H9 (cell line): ENCODE measurements around the gene SUN2. TPM values are rescaled to one million over a fixed set of nuclear protein-coding genes. Genes with fewer than 3 reads are reported as not detected.

Source experiments
- DNase-seq: peaks from one replicate; pipeline ENCODE4 v3.0.0-alpha.2; 2017
- H2AFZ ChIP-seq: one replicate; pipeline ENCODE4 v1.6.1; 2013; ENCODE audit warnings: mild to moderate bottlenecking, low read length, control low read depth, moderate library complexity
- H2AK5ac ChIP-seq: 2 replicates; pipeline ENCODE4 v1.6.1; 2013; ENCODE audit warnings: low read length, control low read depth, mixed read lengths; ENCODE audit not compliant: insufficient read length
- H2BK120ac ChIP-seq: one replicate; pipeline ENCODE4 v1.6.1; 2013; ENCODE audit warnings: low read depth, mild to moderate bottlenecking, low read length, control low read depth, inconsistent platforms; ENCODE audit not compliant: poor library complexity, severe bottlenecking
- H2BK12ac ChIP-seq: 2 replicates; pipeline ENCODE4 v1.6.1; 2013; ENCODE audit warnings: low read length, control low read depth, mixed read lengths, low read depth; ENCODE audit not compliant: insufficient read length
- H2BK15ac ChIP-seq: 2 replicates; pipeline ENCODE4 v1.6.1; 2013; ENCODE audit warnings: low read depth, low read length, control low read depth
- H2BK20ac ChIP-seq: one replicate; pipeline ENCODE4 v1.6.1; 2013; ENCODE audit warnings: low read depth, mild to moderate bottlenecking, low read length, control low read depth, inconsistent platforms; ENCODE audit not compliant: poor library complexity, severe bottlenecking
- H2BK5ac ChIP-seq: 2 replicates; pipeline ENCODE4 v1.6.1; 2013; ENCODE audit warnings: low read length, control low read depth, mixed read lengths; ENCODE audit not compliant: insufficient read length
- H3K14ac ChIP-seq: 2 replicates; pipeline ENCODE4 v1.6.1; 2013; ENCODE audit warnings: low read length, control low read depth; ENCODE audit not compliant: insufficient read depth
- H3K18ac ChIP-seq: 2 replicates; pipeline ENCODE4 v1.6.1; 2013; ENCODE audit warnings: low read depth, mild to moderate bottlenecking, mixed read lengths, low read length, control low read depth; ENCODE audit not compliant: insufficient read length
- H3K23ac ChIP-seq: 2 replicates; pipeline ENCODE4 v1.6.1; 2013; ENCODE audit warnings: low read length, control low read depth, mixed read lengths, low read depth; ENCODE audit not compliant: insufficient read length
- H3K23me2 ChIP-seq: 2 replicates; pipeline ENCODE4 v1.6.1; 2013; ENCODE audit warnings: low read depth, mild to moderate bottlenecking, mixed read lengths, low read length, control low read depth; ENCODE audit not compliant: insufficient read length, poor library complexity, severe bottlenecking
- H3K27ac ChIP-seq: 2 replicates; pipeline ENCODE4 v1.5.1; 2013; ENCODE audit warnings: low read length, control low read depth, mixed read lengths, low read depth; ENCODE audit not compliant: insufficient read length
- H3K27me3 ChIP-seq: 2 replicates; pipeline ENCODE4 v1.6.1; 2013; ENCODE audit warnings: low read length, control low read depth, inconsistent platforms; ENCODE audit not compliant: insufficient read depth
- H3K4ac ChIP-seq: 2 replicates; pipeline ENCODE4 v1.6.1; 2013; ENCODE audit warnings: low read depth, mild to moderate bottlenecking, control low read depth, inconsistent platforms, low read length, moderate library complexity
- H3K4me1 ChIP-seq: 2 replicates; pipeline ENCODE4 v1.6.1; 2013; ENCODE audit warnings: low read length, control low read depth, inconsistent platforms; ENCODE audit not compliant: insufficient read depth
- H3K4me2 ChIP-seq: 2 replicates; pipeline ENCODE4 v1.6.1; 2013; ENCODE audit warnings: low read length, control low read depth, mixed read lengths; ENCODE audit not compliant: insufficient read length, insufficient read depth
- H3K56ac ChIP-seq: 2 replicates; pipeline ENCODE4 v1.6.1; 2013; ENCODE audit warnings: low read depth, mild to moderate bottlenecking, mixed read lengths, low read length, control low read depth; ENCODE audit not compliant: insufficient read length
- H3K79me1 ChIP-seq: 2 replicates; pipeline ENCODE4 v1.6.1; 2013; ENCODE audit warnings: low read depth, mild to moderate bottlenecking, moderate library complexity, low read length, control low read depth, inconsistent platforms; ENCODE audit not compliant: insufficient read depth, poor library complexity, severe bottlenecking
- H3K79me2 ChIP-seq: 2 replicates; pipeline ENCODE4 v1.6.1; 2013; ENCODE audit warnings: low read length, control low read depth, inconsistent platforms; ENCODE audit not compliant: insufficient read depth
- H3K9ac ChIP-seq: 2 replicates; pipeline ENCODE4 v1.6.1; 2013; ENCODE audit warnings: low read length, control low read depth, mixed read lengths; ENCODE audit not compliant: insufficient read length; ENCODE audit errors: extremely low read depth
- H3K9me3 ChIP-seq: one replicate; pipeline ENCODE4 v1.6.1; 2013; ENCODE audit warnings: low read depth, low read length, inconsistent platforms; ENCODE audit not compliant: control insufficient read depth
- H3T11ph ChIP-seq: one replicate; pipeline ENCODE4 v1.6.1; 2013; ENCODE audit warnings: mild to moderate bottlenecking, low read length, control low read depth, inconsistent platforms
- H4K20me1 ChIP-seq: one replicate; pipeline ENCODE4 v1.6.1; 2013; ENCODE audit not compliant: control insufficient read depth, insufficient read length, insufficient read depth
- H4K5ac ChIP-seq: 2 replicates; pipeline ENCODE4 v1.6.1; 2013; ENCODE audit warnings: low read depth, mild to moderate bottlenecking, mixed read lengths, low read length, control low read depth; ENCODE audit not compliant: insufficient read length
- H4K8ac ChIP-seq: replicated peaks from 2 replicates; pipeline ENCODE4 v1.6.1; 2013; ENCODE audit warnings: low read length, control low read depth, mixed read lengths, low read depth; ENCODE audit not compliant: insufficient read length
- H4K91ac ChIP-seq: 2 replicates; pipeline ENCODE4 v1.6.1; 2013; ENCODE audit warnings: low read depth, mild to moderate bottlenecking, moderate library complexity, mixed read lengths, low read length, control low read depth; ENCODE audit not compliant: insufficient read length
- H3K27ac Mint-ChIP-seq, 3 experiments: 2 replicates in 2 of 3; 3 replicates in 1 of 3; pipeline ENCODE4 v1.8.0; 2020 to 2021; ENCODE audit warnings: mixed read lengths in 3 of 3, mild to moderate bottlenecking in 1 of 3, moderate library complexity in 1 of 3
- H3K27me3 Mint-ChIP-seq: 2 replicates; pipeline ENCODE4 v1.8.0; 2021; ENCODE audit warnings: low read depth, mild to moderate bottlenecking, moderate library complexity, mixed read lengths
- H3K36me3 Mint-ChIP-seq, 3 experiments: 2 replicates in 2 of 3; 3 replicates in 1 of 3; pipeline ENCODE4 v1.8.0; 2020 to 2021; ENCODE audit warnings: low read depth in 3 of 3, mixed read lengths in 3 of 3; ENCODE audit not compliant: insufficient read depth in 1 of 3
- H3K4me1 Mint-ChIP-seq, 2 experiments: 2 replicates each; pipeline ENCODE4 v1.8.0; 2020; ENCODE audit warnings: mixed read lengths in 2 of 2
- H3K4me3 Mint-ChIP-seq, 2 experiments: 2 replicates in 1 of 2; 3 replicates in 1 of 2; pipeline ENCODE4 v1.8.0; 2020 to 2021; ENCODE audit warnings: mild to moderate bottlenecking in 2 of 2, mixed read lengths in 2 of 2, moderate library complexity in 1 of 2
- H3K9me3 Mint-ChIP-seq, 2 experiments: 2 replicates in 1 of 2; 3 replicates in 1 of 2; pipeline ENCODE4 v1.8.0; 2020; ENCODE audit warnings: mild to moderate bottlenecking in 2 of 2, mixed read lengths in 2 of 2, moderate library complexity in 1 of 2
- WGBS: extraction: QIAGEN DNeasy Blood & Tissue Kit; methylation state at CpG from one replicate; pipeline ENCODE4 v1.1.7; 2013; ENCODE audit warnings: missing lambda C conversion rate, low lambda C conversion rate, mixed read lengths; ENCODE audit not compliant: insufficient read length; ENCODE audit errors: extremely low coverage; 5-methylcytosine and 5-hydroxymethylcytosine counted together
- total RNA-seq: library from RNA; stranded (reverse); gene quantifications from 2 replicates; pipeline ENCODE4 v1.2.1, GENCODE V29; 2021
- TF ChIP-seq, protein P1 (sequence below): fragments of 200-600 bp; sonication (generic); conservative IDR thresholded peaks from 3 replicates; pipeline ENCODE4 v1.8.0; 2021; ENCODE audit warnings: antibody characterized with exemption, mild to moderate bottlenecking

Gene SUN2
- total RNA-seq, 1 experiment from 2014 or later: 12.0 TPM

DNA sequence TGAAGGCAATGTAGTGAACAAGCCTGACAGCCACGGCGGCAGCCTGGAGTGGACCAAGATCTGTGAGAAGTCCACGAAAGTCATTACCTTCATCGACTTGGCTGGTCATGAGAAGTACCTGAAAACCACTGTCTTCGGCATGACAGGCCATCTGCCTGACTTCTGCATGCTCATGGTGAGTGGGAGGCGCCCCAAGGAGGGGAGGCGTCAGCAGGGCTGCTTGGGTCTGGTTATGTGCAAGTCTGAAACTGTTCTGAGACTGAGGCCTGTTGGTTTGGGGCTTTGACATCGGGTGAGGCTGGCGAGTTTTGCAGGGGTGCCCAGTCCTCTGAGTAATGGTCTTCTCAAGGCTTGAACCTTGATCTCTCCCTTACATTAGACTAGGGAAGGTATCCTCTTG is 39.0 kb downstream of the SUN2 start:
- Histone ChIP-seq H3K14ac (no peak overlapping the region), H3K9ac (no peak overlapping the region), H3K4me1 (peaks cover 10% of the 10 kb centered on the region; the same call in 1 of the 2 replicates), H4K91ac (no peak overlapping the region), H3K23me2 (no peaks in the 10 kb centered on the region), H2AK5ac (no peak overlapping the region), H4K5ac (no peak overlapping the region), H4K20me1 (no peaks in the 10 kb centered on the region), H3T11ph (no peak overlapping the region), H2BK5ac (no peak overlapping the region), H2AFZ (no peak overlapping the region), H2BK120ac (no peak overlapping the region), H2BK20ac (no peak overlapping the region), H3K56ac (no peak overlapping the region), H3K9me3 (no peaks in the 10 kb centered on the region), H2BK15ac (no peak overlapping the region), H3K27ac (no peak overlapping the region), H3K18ac (no peak overlapping the region), H3K4me2 (no peak overlapping the region), H3K79me1 (peaks cover 4% of the 10 kb centered on the region), H3K79me2 (peaks cover 12% of the 10 kb centered on the region; the same call in 1 of the 2 replicates), H2BK12ac (no peak overlapping the region), H3K23ac (no peak overlapping the region), H3K27me3 (no peaks in the 10 kb centered on the region), H4K8ac (no peak overlapping the region), H3K4ac (no peak overlapping the region)
- Mint-ChIP-seq H3K4me1 (peaks cover 24 to 42% of the 10 kb centered on the region in 2 experiments), H3K36me3 (peaks cover 18 to 63% (median 45%) of the 10 kb centered on the region in 3 experiments), H3K27me3 (no peaks in the 10 kb centered on the region), H3K27ac (peak overlapping the region; percentile 24 to 96 (median 89); a peak in 5 of 7 replicates), H3K4me3 (no peak overlapping the region), H3K9me3 (no peaks in the 10 kb centered on the region)
- WGBS: no CpG with 5 or more reads among the region's 9 CpGs
- TF ChIP-seq, protein P1, sequence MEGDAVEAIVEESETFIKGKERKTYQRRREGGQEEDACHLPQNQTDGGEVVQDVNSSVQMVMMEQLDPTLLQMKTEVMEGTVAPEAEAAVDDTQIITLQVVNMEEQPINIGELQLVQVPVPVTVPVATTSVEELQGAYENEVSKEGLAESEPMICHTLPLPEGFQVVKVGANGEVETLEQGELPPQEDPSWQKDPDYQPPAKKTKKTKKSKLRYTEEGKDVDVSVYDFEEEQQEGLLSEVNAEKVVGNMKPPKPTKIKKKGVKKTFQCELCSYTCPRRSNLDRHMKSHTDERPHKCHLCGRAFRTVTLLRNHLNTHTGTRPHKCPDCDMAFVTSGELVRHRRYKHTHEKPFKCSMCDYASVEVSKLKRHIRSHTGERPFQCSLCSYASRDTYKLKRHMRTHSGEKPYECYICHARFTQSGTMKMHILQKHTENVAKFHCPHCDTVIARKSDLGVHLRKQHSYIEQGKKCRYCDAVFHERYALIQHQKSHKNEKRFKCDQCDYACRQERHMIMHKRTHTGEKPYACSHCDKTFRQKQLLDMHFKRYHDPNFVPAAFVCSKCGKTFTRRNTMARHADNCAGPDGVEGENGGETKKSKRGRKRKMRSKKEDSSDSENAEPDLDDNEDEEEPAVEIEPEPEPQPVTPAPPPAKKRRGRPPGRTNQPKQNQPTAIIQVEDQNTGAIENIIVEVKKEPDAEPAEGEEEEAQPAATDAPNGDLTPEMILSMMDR: no peak
- no peak for DNase-seq
